Transverse colon (tissue), 4 donors: ENCODE results near the gene BACH2. TPM values are rescaled to one million over a fixed set of nuclear protein-coding genes. Genes with fewer than 3 reads are reported as not detected.

ENCODE experiments used
- DNase-seq: peaks from one replicate; pipeline ENCODE4 v3.0.0-alpha.2; 2019
- H3K27ac ChIP-seq, 4 donors: fragments of 200-600 bp; sonication (generic); 2 replicates each; pipeline ENCODE4 v1.5.1; 2016 to 2018; ENCODE audit warnings: inconsistent platforms in 4 of 4
- H3K27me3 ChIP-seq: fragments of 200-600 bp; sonication (generic); 2 replicates; pipeline ENCODE4 v1.5.1; 2017; ENCODE audit warnings: inconsistent platforms
- H3K36me3 ChIP-seq, 4 donors: fragments of 200-600 bp; sonication (generic); 2 replicates each; pipeline ENCODE4 v1.5.1; 2017 to 2019; ENCODE audit warnings: inconsistent platforms in 4 of 4
- H3K4me1 ChIP-seq, 4 donors: fragments of 200-600 bp; sonication (generic); 2 replicates each; pipeline ENCODE4 v1.5.1; 2017 to 2020; ENCODE audit warnings: inconsistent platforms in 4 of 4
- H3K4me3 ChIP-seq, 4 donors: fragments of 200-600 bp; sonication (generic); 1 replicate in 1 of 4; 2 replicates in 3 of 4; pipeline versions ENCODE4 v1.5.1 to v1.6.1; 2017 to 2019; ENCODE audit warnings: inconsistent platforms in 4 of 4
- H3K9me3 ChIP-seq, 2 donors: fragments of 200-600 bp; sonication (generic); 2 replicates each; pipeline ENCODE4 v1.5.1; 2017 to 2019; ENCODE audit warnings: inconsistent platforms in 2 of 2
- EP300 ChIP-seq: sonication (generic); formaldehyde crosslinking; IDR thresholded peaks from one replicate; pipeline ENCODE4 v1.6.1; 2017; ENCODE audit warnings: antibody characterized with exemption, low read depth
- POLR2A ChIP-seq: fragments of 450-650 bp; IDR thresholded peaks from one replicate; pipeline ENCODE4 v1.6.1; 2016; ENCODE audit warnings: antibody characterized with exemption, mild to moderate bottlenecking, moderate library complexity
- POLR2AphosphoS5 ChIP-seq, 3 donors: sonication (generic); formaldehyde crosslinking; IDR thresholded peaks; one replicate each; pipeline ENCODE4 v1.6.1; 2016; ENCODE audit warnings: antibody characterized with exemption in 3 of 3
- WGBS, 2 donors: methylation state at CpG; one replicate each; pipeline ENCODE4 v1.1.5; 2018; ENCODE audit warnings: low coverage in 1 of 2; 5-methylcytosine and 5-hydroxymethylcytosine counted together
- in situ Hi-C, 4 donors: fragments of 200-750 bp; cut with MboI; loops; one replicate each; pipeline versions ENCODE4 v1.15.0 to v1.15.1; 2017; ENCODE audit warnings: low sequenced_read_pairs in 3 of 4, low pct_ligation_motif_present in 1 of 4, low pct_unique_long_range_greater_than_20kb in 1 of 4
- intact Hi-C: fragments of 100-400 bp; cut with DNase I; formaldehyde crosslinking; loops from one replicate; pipeline ENCODE4 v1.15.1; 2023; ENCODE audit warnings: low total_unique reads
- total RNA-seq, 4 donors: library from RNA; depleted of rRNA; stranded (reverse); fragments of >200 nt; gene quantifications; one replicate each; pipeline ENCODE4 v1.1.0, GENCODE V29; 2016
- TF ChIP-seq, protein P1 (sequence below), 5 experiments: fragments of 200-600 bp in 3 of 5; fragments of 450-650 bp in 2 of 5; sonication (generic) in 3 of 5; IDR thresholded peaks; 1 replicate in 2 of 5; 2 replicates in 3 of 5; pipeline ENCODE4 v1.5.1; 2016 to 2017; ENCODE audit warnings: antibody characterized with exemption in 5 of 5, inconsistent platforms in 3 of 5, mild to moderate bottlenecking in 2 of 5, moderate library complexity in 1 of 5

The BACH2 gene
- total RNA-seq, 4 donors from 2014 or later: 0.20 to 7.5 (median 2.4) TPM

DNA sequence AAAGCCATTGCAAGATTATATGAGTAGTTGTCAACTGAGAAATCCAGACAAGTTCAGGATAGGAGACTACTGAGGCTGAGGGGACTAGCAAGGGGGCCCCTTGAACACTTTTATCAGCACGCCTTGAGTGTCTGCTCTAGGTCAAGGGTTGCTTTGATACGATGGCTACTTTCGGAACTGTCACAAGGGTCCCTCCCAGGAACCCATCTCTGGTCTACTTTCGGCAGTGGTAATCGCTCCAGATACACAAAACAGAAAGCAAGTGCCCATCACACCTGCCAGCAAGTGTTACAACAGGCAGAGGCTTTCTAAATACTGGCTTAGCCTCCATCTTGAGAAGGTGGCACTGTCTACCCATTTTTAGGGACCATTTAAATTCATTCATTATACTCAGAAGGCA is 341.3 kb downstream of the BACH2 start:
- in situ Hi-C loops: loop anchor here in 3 of 4 donors (25.0 kb wide), 2 partner anchors 332 to 432 kb away; partner anchors contain the start of gene BACH2 (in 2 of the 3)
- Histone ChIP-seq H3K36me3 (no peaks in the 10 kb centered on the region), H3K27me3 (no peaks in the 10 kb centered on the region), H3K27ac (no peak overlapping the region), H3K4me1 (no peaks in the 10 kb centered on the region), H3K4me3 (no peak overlapping the region), H3K9me3 (no peaks in the 10 kb centered on the region)
- intact Hi-C loops: no loop called here
- 88 to 100% methylated on average over 1 to 5 of the region's 5 CpGs for WGBS, 2 donors
- DNase-seq: no peak
- TF ChIP-seq POLR2A (no peak), POLR2AphosphoS5 (IDR thresholded peaks at IDR 0.05) (no peak), EP300 (no peak)
- TF ChIP-seq, protein P1, sequence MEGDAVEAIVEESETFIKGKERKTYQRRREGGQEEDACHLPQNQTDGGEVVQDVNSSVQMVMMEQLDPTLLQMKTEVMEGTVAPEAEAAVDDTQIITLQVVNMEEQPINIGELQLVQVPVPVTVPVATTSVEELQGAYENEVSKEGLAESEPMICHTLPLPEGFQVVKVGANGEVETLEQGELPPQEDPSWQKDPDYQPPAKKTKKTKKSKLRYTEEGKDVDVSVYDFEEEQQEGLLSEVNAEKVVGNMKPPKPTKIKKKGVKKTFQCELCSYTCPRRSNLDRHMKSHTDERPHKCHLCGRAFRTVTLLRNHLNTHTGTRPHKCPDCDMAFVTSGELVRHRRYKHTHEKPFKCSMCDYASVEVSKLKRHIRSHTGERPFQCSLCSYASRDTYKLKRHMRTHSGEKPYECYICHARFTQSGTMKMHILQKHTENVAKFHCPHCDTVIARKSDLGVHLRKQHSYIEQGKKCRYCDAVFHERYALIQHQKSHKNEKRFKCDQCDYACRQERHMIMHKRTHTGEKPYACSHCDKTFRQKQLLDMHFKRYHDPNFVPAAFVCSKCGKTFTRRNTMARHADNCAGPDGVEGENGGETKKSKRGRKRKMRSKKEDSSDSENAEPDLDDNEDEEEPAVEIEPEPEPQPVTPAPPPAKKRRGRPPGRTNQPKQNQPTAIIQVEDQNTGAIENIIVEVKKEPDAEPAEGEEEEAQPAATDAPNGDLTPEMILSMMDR (IDR thresholded peaks at IDR 0.05): no peak

DNA sequence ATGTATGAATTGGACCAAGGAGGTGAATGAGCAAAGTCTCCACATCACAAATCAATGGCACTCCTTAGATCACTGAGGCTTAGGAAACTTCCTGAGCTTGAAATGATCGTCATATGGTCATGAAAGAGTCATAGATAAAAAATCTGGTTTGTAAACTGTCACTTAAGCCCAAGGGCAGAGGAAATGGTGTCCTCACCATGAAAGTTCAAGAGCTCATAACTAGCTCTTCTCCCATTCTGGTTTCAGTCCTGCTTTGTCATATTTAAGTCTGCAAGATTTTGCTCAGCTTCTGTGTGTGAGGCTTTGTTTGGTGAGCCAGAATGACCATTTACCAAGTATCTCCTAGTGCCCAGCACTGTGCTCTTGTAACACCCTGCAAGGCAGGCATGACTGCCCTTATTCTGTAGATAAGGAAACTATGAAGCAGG is 341.9 kb downstream of the BACH2 start:
- Histone ChIP-seq H3K9me3 (no peaks in the 10 kb centered on the region), H3K4me3 (no peak overlapping the region), H3K27ac (no peak overlapping the region), H3K4me1 (no peaks in the 10 kb centered on the region), H3K36me3 (no peaks in the 10 kb centered on the region), H3K27me3 (no peaks in the 10 kb centered on the region)
- no peak for DNase-seq
- 78 to 80% methylated on average over 1 of the region's 1 CpG for WGBS, 2 donors
- TF ChIP-seq POLR2A (no peak), EP300 (no peak), POLR2AphosphoS5 (IDR thresholded peaks at IDR 0.05) (no peak)
- TF ChIP-seq, protein P1 (IDR thresholded peaks at IDR 0.05): no peak
- intact Hi-C loops (no loop called here), in situ Hi-C loops (loop anchor here in 3 of 4 donors (25.0 kb wide), 2 partner anchors 333 to 433 kb away; partner anchors contain the start of gene BACH2 (in 2 of the 3))

DNA sequence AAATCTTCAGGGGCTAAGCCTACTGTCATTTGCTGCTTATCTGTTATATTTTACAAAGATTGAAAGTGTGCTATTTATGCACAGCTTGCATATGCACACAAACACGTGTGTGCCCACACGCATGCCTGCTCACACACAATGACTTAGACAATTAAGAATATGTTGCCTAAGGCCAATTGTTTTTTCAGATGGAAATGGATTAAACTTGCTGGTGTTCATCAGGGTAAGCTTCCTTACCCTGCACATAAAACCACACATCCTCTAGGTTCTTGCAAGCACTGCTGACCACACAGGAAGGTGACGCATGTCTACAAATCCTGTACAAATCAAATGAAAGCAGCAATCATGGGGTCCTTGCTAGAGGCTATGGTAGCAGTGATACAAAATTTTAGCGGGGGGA is 344.0 kb downstream of the BACH2 start:
- Histone ChIP-seq H3K36me3 (no peaks in the 10 kb centered on the region), H3K4me3 (no peak overlapping the region), H3K4me1 (no peaks in the 10 kb centered on the region), H3K27me3 (no peaks in the 10 kb centered on the region), H3K9me3 (no peaks in the 10 kb centered on the region), H3K27ac (no peak overlapping the region)
- intact Hi-C loops (no loop called here), in situ Hi-C loops (loop anchor here in 3 of 4 donors (25.0 kb wide), 2 partner anchors 335 to 435 kb away; partner anchors contain the start of gene BACH2 (in 2 of the 3))
- TF ChIP-seq, protein P1 (IDR thresholded peaks at IDR 0.05): no peak
- TF ChIP-seq EP300: no peak
- no peak for TF ChIP-seq POLR2A
- TF ChIP-seq POLR2AphosphoS5 (IDR thresholded peaks at IDR 0.05): no peak
- WGBS, 2 donors: 64% methylated on average over 4 of the region's 4 CpGs; no CpG with 5 or more reads in 1 of the 2 donors
- peak; percentile 12 for DNase-seq

DNA sequence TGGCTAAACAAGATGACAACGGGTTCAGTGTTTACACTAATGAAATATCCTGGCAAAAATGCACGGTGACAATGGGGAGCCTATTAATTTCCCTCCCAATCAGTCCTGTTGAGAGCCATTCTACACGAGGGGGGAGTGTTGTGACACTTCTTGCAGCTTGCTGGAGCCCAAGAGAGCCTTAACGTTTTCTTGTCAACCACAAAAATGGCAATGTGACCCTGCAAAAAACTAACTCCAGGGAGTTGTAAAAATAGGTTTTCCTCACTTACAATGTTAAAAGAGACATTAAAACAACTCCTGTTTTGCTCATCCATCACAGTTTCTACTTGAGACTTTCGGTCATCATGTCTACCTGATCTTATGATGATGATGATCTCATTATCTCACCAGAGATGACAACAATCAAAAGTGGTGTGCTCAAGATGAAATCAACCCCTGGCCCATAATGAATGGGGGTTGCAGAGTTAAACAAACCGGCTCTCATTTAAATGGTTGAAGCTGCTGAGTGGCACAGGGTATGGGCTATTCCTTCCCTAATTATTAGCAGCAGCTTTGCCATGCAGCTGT is 344.5 kb downstream of the BACH2 start:
- H3K36me3 ChIP-seq: no peaks in the 10 kb centered on the region
- no peaks in the 10 kb centered on the region for H3K9me3 ChIP-seq
- in situ Hi-C loops (loop anchor here in 3 of 4 donors (25.0 kb wide), 2 partner anchors 335 to 435 kb away; partner anchors contain the start of gene BACH2 (in 2 of the 3)), intact Hi-C loops (no loop called here)
- H3K4me1 ChIP-seq: no peaks in the 10 kb centered on the region
- 47 to 54% methylated on average over 4 to 6 of the region's 6 CpGs for WGBS, 2 donors
- H3K27me3 ChIP-seq: no peaks in the 10 kb centered on the region
- H3K27ac ChIP-seq: no peak overlapping the region
- H3K4me3 ChIP-seq: no peak overlapping the region
- DNase-seq: no peak
- TF ChIP-seq POLR2A: no peak
- TF ChIP-seq, protein P1 (IDR thresholded peaks at IDR 0.05): no peak
- TF ChIP-seq POLR2AphosphoS5 (IDR thresholded peaks at IDR 0.05): no peak
- no peak for TF ChIP-seq EP300
